Tibial nerve (tissue), 4 donors: ENCODE data around the gene AHNAK.

Source experiments
- CTCF ChIP-seq, 5 experiments: fragments of 200-600 bp in 3 of 5; fragments of 450-650 bp in 2 of 5; sonication (generic) in 3 of 5; IDR thresholded peaks; one replicate each; pipeline ENCODE4 v1.5.1; 2016 to 2019; ENCODE audit warnings: antibody characterized with exemption in 5 of 5, mild to moderate bottlenecking in 3 of 5, moderate library complexity in 2 of 5
- EP300 ChIP-seq, 2 donors: sonication (generic); formaldehyde crosslinking; IDR thresholded peaks; one replicate each; pipeline ENCODE4 v1.6.1; 2017; ENCODE audit warnings: antibody characterized with exemption in 2 of 2, mild to moderate bottlenecking in 1 of 2
- POLR2A ChIP-seq, 2 donors: fragments of 450-650 bp; IDR thresholded peaks; one replicate each; pipeline ENCODE4 v1.6.1; 2017; ENCODE audit warnings: antibody characterized with exemption in 2 of 2, mild to moderate bottlenecking in 2 of 2, moderate library complexity in 2 of 2

- TF ChIP-seq POLR2A (IDR thresholded peaks at IDR 0.05): no peak
- no peak for TF ChIP-seq CTCF (IDR thresholded peaks at IDR 0.05)
- TF ChIP-seq EP300 (IDR thresholded peaks at IDR 0.05): no peak
Observed at GRCh38 chr11:62575156-62575555, 28.6 kb upstream of the AHNAK start.
